Vagina (tissue), 2 donors: ENCODE measurements around the gene ASIC3.

Experiments used
- POLR2A ChIP-seq, 2 donors: fragments of 450-650 bp; IDR thresholded peaks; one replicate each; pipeline ENCODE4 v1.6.1; 2017; ENCODE audit warnings: antibody characterized with exemption in 2 of 2, mild to moderate bottlenecking in 2 of 2, moderate library complexity in 2 of 2
- POLR2AphosphoS5 ChIP-seq, 2 donors: sonication (generic); formaldehyde crosslinking; IDR thresholded peaks; one replicate each; pipeline ENCODE4 v1.9.0; 2017; ENCODE audit warnings: antibody characterized with exemption in 2 of 2, mild to moderate bottlenecking in 2 of 2, low read depth in 1 of 2; ENCODE audit not compliant: insufficient read depth in 1 of 2
- TF ChIP-seq, protein P1 (sequence below), 3 experiments: fragments of 450-650 bp in 2 of 3; fragments of 200-600 bp in 1 of 3; sonication (generic) in 1 of 3; IDR thresholded peaks; one replicate each; pipeline ENCODE4 v1.5.1; 2017 to 2019; ENCODE audit warnings: antibody characterized with exemption in 3 of 3, mild to moderate bottlenecking in 2 of 3, moderate library complexity in 2 of 3

DNA sequence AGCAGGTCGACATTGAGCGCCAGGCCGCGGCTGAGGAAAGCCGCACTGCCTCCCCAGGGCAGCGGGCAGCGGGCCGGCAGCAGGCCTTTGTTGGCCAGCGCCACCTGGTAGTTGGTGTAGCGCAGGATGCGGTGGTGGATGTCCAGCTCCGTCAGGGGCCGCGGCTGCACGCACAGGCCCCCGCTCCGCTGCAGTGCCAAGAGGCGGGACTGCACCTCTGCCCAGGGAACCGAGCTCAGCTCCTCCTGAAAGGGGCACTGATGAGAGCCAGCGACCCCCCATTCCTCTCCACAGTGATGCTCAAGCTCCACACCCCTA is 29.2 kb upstream of the ASIC3 start:
- TF ChIP-seq, protein P1, sequence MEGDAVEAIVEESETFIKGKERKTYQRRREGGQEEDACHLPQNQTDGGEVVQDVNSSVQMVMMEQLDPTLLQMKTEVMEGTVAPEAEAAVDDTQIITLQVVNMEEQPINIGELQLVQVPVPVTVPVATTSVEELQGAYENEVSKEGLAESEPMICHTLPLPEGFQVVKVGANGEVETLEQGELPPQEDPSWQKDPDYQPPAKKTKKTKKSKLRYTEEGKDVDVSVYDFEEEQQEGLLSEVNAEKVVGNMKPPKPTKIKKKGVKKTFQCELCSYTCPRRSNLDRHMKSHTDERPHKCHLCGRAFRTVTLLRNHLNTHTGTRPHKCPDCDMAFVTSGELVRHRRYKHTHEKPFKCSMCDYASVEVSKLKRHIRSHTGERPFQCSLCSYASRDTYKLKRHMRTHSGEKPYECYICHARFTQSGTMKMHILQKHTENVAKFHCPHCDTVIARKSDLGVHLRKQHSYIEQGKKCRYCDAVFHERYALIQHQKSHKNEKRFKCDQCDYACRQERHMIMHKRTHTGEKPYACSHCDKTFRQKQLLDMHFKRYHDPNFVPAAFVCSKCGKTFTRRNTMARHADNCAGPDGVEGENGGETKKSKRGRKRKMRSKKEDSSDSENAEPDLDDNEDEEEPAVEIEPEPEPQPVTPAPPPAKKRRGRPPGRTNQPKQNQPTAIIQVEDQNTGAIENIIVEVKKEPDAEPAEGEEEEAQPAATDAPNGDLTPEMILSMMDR (IDR thresholded peaks at IDR 0.05) = no peak
- TF ChIP-seq POLR2A (IDR thresholded peaks at IDR 0.05) (no peak), POLR2AphosphoS5 (IDR thresholded peaks at IDR 0.05; ENCODE audit: insufficient read depth in 1 of 2, low read depth in 1 of 2) (no peak)
